ENCODE data around the gene AK3.
A peak's percentile ranks its signal among the peaks of the same experiment; 100 is the strongest.
"Not testable (repeated sequence)": the region's sequence is repeated elsewhere in the genome, so short reads cannot be mapped to it uniquely, and the experiment has no call there.

Gene AK3

DNA sequence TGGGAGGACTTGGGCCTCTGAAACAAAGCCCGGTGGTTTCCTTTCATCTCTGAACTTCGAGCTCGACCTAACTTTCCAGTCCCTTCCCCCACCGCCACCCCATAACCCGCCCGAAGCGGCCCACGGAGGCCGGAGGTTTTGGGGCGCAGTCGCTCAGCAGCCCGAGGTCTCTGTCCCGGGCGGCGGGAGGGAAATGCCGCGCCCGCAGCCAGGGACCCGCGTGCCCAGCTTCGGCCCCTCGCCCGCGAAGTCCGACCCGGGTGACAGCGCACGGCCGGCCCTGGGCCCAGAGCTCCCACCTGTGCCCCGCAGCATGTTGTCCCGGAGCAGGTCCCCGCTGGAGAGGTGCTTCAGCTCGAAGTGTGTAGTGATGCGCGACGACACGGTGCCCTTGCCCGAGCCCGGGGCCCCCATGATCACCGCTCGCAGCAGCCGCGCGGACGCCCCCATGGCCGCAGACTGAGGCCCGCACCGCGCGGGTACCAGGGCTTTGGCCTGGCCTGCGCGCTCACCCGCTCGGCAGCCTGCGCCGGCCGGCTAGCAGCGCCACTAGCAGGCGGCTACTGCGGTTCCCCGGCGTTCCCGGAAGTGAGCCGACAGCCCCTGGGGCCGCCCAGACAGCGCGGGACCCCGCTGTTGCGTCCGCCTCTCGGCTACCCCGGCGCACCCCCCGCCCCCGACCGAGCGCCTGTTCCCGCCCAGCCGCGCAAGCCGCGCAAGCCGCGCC, at the start of gene AK3:
Gene AK3 (minus strand): TSS at position 565 of the 727 bp plus-strand sequence. CDS start 115 bp downstream, at position 450.
- peak; percentile 83 for DNase-seq

GRCh38 chr9:4788703-4789102, 47.7 kb upstream of the AK3 start:
- no peak for DNase-seq

DNA sequence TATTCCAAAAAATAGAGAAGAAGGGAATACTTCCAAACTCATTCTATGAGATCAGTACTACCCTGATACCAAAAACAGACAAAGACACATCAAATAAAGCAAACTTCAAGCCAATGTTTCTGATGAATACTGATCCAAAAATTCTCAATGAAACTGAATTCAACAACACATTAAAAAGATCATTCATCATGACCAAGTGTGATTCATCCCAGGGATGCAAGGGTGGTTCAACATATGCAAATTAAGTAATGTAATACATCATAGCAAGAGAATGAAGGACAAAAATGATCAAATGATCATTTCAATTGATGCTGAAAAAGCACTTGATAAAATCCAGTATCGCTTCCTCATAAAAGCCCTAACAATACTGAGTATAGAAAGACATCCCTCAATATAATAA, 46.9 kb upstream of the AK3 start:
- no peak for DNase-seq

DNA sequence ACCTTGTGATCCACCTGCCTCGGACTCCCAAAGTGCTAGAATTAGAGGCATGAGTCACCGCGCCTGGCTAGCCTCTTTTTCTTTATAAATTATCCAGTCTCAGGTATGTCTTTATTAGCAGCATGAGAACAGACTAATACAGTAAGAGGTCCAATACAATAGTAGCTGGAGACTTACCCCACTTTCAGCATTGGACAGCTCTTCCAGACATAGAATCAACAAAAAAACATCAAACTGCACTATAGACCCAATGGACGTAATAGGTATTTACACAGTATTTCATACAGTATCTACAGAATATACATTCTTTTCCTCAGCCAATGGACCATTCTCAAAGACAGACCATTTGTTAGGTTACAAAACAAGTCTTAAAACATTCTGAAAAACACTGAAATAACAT, 45.6 kb upstream of the AK3 start:
- DNase-seq, result no peak

DNA sequence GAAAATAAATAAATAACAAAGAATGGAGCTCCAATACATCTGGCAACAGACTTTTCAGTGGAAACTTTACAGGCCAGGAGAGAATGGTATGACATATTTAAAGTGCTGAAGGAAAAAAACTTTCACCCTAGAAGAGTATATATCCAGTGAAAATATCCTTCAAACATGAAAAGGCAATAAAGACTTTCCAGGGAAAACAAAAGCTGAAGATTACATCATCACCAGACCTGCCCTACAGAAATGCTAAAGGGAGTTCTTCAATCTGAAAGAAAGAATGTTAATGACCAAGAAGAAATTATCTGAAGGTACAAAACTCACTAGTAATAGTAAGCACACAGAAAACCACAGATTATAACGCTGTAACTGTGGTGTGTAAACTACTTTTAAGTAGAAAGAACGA, 43.4 kb upstream of the AK3 start:
- no peak for DNase-seq

DNA sequence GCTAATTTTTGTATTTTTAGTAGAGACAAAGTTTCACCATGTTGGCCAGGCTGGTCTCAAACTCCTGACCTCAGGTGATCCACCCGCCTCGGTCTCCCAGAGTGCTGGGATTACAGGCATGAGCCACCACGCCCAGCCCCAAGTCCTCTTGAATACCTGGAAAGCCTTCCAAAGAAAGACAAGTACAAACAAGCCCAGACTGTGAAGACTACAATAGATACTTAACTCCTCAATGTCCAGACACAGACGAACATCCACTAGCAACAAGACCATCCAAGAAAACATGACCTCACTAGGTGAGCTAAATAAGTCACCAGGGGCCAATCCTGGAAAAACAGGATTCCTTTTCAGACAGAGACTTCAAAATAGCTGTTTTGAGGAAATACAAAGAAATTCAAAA, 42.2 kb upstream of the AK3 start:
- DNase-seq, result not testable (repeated sequence)

- no peak for DNase-seq
These were observed 40.4 kb upstream of the AK3 start for GRCh38 chr9:4781408-4781807.

DNA sequence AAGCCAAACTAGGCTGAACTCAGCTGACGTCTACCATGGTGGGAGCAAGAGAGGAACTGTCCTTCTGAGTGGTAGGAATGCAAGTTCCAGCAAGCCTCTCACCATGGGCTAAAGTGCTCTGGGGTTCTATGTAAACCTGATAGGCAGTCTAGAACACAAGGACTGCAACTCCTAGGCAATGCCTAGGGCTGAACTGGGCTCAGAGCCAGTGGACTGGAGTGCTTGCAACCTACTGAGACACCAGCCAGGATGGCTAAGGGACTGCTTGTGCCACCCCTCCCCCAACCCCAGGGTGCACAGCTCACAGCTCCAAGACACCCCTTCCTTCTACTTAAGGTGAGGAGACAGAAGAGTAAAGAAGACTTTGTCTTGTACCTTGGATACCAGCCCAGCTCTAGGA, 39.6 kb upstream of the AK3 start:
- no peak for DNase-seq

GRCh38 chr9:4774958-4775357, 34.0 kb upstream of the AK3 start:
- DNase-seq, result not testable (repeated sequence)

DNA sequence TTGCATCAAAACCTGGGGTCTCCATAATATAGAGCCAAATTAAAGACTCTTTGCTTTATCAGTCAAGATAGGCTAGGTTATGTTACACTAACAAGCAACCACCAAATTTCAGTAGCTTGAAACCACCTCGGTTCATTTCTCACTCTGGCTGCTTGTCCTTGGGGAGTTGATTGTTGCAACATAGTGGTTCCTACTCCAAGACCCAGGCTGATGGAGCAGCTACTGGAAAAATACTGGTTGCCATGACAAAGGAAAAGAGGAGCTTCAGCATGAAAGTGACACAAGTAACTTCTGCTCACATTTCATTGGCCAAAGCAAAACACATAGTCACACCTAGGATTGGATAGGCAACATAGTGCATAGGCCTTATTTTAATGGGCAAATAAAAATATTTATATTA, 33.2 kb upstream of the AK3 start:
- no peak for DNase-seq

DNA sequence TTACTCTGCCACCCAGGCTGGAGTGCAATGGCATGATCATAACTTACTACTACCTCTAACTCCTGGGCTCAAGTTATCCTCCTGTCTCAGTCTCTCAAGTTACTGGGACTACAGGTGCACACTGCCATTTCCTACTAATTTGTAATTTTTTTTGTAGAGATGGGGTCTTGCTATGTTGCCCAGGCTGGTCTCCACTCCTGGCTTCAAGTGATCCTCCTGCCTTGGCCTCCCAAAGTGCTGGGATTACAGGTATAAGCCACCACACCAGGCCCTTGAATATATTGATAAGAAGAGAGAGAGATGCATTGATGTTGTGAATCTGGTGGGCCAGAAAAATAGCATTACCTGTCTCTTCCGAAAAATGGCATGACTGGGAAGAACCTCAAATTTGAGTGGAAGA, 30.8 kb upstream of the AK3 start:
- no peak for DNase-seq

GRCh38 chr9:4769321-4770080, 28.5 kb upstream of the AK3 start:
- DNase-seq, result no peak

GRCh38 chr9:4768681-4769080, 27.7 kb upstream of the AK3 start:
- DNase-seq, result no peak

- no peak for DNase-seq
These were observed 23.0 kb upstream of the AK3 start for GRCh38 chr9:4764033-4764432.

DNA sequence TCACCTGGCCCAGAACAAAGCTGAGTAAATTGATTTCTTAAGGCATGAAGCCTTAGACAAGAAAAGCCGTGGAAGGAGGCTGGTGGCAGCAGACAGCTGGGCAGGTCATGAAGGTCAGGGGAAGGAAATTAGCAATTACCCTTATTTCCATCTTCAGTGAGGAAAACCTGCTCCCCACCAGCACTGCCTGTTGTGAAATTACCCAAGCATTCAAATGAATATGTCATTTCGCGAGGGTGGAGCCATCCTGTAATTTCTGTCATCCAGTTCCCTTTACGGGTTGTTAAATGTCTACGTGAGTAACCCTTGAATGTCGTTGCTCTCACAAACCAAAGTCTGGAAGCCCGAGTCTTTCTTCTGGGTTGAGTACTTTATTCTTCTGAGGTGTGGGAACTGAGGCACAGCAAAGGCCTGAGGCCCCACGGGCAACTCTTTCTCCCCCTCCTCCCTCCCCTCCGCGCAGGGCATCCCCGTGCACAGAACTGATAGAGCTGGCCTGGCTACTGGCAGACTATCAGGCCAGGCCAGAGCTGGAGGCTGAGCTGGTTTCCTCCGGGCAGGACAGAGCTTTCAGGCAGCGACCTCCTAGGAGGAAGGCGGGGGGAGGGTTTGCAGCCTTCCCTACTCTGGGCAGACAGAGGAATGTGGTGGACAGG, 22.0 kb upstream of the AK3 start:
- DNase-seq, result peak; percentile 14

GRCh38 chr9:4762108-4762885, 21.3 kb upstream of the AK3 start:
- peak; percentile 88 for DNase-seq

DNA sequence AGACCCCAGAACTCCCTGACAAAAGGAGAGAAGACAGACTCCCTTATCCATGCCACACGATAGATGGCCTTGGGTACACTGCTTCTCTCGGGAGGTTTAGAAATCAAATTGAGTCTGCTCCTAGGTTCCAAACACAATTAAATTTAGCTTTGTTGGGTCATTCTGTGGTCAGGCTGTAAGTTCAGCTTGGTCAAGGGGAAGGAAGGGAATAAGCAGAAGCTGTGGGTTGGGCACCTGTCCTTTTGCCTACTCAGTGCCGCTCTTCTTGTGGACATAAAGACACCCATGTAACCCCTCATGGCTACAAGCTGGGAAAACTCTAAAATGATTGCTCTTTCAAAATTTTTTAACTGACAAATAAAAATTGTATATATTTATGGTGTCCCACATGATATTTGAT, 19.1 kb upstream of the AK3 start:
- no peak for DNase-seq

GRCh38 chr9:4756420-4756819, 15.4 kb upstream of the AK3 start:
- DNase-seq, result no peak

DNA sequence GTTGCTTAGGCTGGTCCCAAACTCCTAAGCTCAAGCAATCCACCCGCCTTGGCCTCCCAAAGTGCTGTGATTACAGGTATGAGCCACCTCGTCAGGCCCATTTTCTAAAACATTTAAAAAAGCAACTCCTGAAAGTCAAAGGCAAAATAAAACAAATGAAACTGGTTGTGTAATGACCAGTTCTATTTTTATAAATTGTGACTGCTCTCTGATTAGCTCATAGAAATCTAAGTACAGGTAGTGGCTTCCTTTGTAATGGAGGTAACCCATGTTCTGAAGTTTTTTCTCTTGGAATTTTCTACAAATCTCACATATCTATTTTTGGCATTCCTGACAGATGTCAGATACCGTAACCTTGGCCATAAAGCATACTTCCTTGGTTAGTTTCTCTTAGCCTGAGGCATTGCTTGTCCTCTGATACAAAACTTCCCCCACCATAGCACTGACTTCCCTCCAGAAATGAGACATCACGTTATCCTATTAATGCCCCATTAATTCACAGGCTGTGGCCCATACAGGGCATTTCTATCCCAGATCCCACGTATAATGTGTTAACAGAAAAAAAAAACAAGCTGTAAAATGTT, 14.1 kb upstream of the AK3 start:
- no peak for DNase-seq

- not testable (repeated sequence) for DNase-seq
These were observed 13.5 kb upstream of the AK3 start for GRCh38 chr9:4754530-4754929.

DNA sequence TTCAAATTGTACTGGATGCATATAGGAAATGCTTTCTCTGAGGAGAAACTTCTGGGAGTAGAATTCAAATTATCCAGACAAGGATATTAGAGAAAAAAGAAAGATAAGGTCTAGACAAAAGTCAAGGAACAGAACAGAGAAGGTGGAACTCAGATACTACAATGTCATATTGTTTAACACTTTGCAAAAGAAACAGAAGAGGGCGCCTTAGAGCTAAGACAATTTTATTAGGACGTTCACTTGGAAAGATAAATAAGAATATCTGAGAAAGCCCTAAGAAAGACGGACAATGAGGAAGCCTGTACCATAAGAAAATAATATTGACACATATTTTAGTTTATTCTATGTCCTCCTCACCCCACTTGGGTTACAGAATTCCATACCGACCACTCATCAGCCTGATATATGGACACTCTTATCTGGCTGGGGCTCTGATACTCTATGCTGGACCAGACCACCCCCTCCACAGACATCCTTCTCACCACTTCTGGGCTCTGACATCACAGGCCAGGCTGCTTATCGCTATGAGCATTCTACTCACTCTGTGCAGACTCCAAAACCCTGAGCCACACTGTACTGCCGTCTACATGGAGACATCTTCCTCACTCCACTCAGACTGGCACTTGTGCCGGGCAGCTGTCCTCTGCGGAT, 9.1 kb upstream of the AK3 start:
- no peak for DNase-seq

- no peak for DNase-seq
These were observed 7.6 kb upstream of the AK3 start for GRCh38 chr9:4748612-4749011.

Measured in CD4-positive, alpha-beta T cell treated with Interleukin-17A for 4 hours (primary cell).